K562 (cell line): ENCODE data around the gene ZNF174. TPM values are rescaled to one million over a fixed set of nuclear protein-coding genes. Genes with fewer than 3 reads are reported as not detected.

Experiments used
- ATAC-seq: fragments of 200-7000 bp; cut with Tn5 transposase; 3 replicates; pipeline ENCODE4 v1.9.1; 2020; ENCODE audit warnings: moderate library complexity
- BruUV-seq: library from RNA; stranded (reverse); fragments of 400-500 nt; replicated peaks from 2 replicates; lab custom pipeline; 2021; lab: Mats Ljungman, UMichigan
- CTCF ChIA-PET: fragments of 300-600 bp; formaldehyde crosslinking; extraction: SDS; loops from one replicate; lab custom pipeline; 2021; ENCODE audit warnings: low intra/inter-chr PET ratio; lab: Yijun Ruan, JAX
- POLR2A ChIA-PET: fragments of 300-600, 350-650 bp; sonication (Branson Sonifier 250); formaldehyde crosslinking; extraction: SDS; loops from one replicate; lab custom pipeline; 2021; ENCODE audit warnings: antibody characterized with exemption, inconsistent platforms; lab: Yijun Ruan, JAX
- DNase-seq, 4 experiments: peaks; one replicate each; pipeline versions ENCODE4 v3.0.0 to v3.0.0-alpha.2; 2011 to 2018; ENCODE audit warnings: low spot score in 3 of 4, mixed read lengths in 3 of 4; ENCODE audit errors: extremely low read depth in 1 of 4
- FAIRE-seq: peaks from 2 replicates; lab custom pipeline; 2011; peaks lifted over from hg19 to GRCh38; lab: Jason Lieb, UNC
- H2AFZ ChIP-seq: 2 replicates; pipeline ENCODE4 v1.6.0; 2011; ENCODE audit warnings: low read depth, low read length, control low read depth, inconsistent platforms
- H3K27ac ChIP-seq: fragments of 200-600 bp; 3 replicates; pipeline ENCODE4 v1.8.0; 2011; ENCODE audit warnings: low read depth, mild to moderate bottlenecking, control low read depth, inconsistent platforms, low read length, moderate library complexity, mixed read lengths; ENCODE audit errors: extremely low read depth
- H3K27me3 ChIP-seq, 2 experiments: fragments of 300-600 bp in 1 of 2; 2 replicates in 1 of 2; 3 replicates in 1 of 2; pipeline versions ENCODE4 v1.6.0 to v1.8.0; 2011; ENCODE audit warnings: inconsistent platforms in 2 of 2, low read length in 2 of 2, mild to moderate bottlenecking in 1 of 2, mixed read lengths in 1 of 2, moderate library complexity in 1 of 2; ENCODE audit not compliant: control insufficient read depth in 2 of 2, insufficient read depth in 2 of 2
- H3K36me3 ChIP-seq: fragments of 300-600 bp; 3 replicates; pipeline ENCODE4 v1.8.0; 2011; ENCODE audit warnings: mild to moderate bottlenecking, low read length, inconsistent platforms; ENCODE audit not compliant: control insufficient read depth, insufficient read depth
- H3K4me1 ChIP-seq, 2 experiments: fragments of 200-600 bp in 1 of 2; replicated peaks in 1 of 2; 2 replicates in 1 of 2; 3 replicates in 1 of 2; pipeline versions ENCODE4 v1.5.1 to v1.8.0; 2011; ENCODE audit warnings: inconsistent platforms in 2 of 2, low read length in 2 of 2, mild to moderate bottlenecking in 1 of 2, mixed read lengths in 1 of 2, moderate library complexity in 1 of 2; ENCODE audit not compliant: control insufficient read depth in 2 of 2, insufficient read depth in 2 of 2
- H3K4me2 ChIP-seq: 2 replicates; pipeline ENCODE4 v1.6.1; 2011; ENCODE audit warnings: low read length, control low read depth, inconsistent platforms, mixed read lengths; ENCODE audit not compliant: insufficient read depth
- H3K4me3 ChIP-seq: fragments of 200-600 bp; sonication (generic), shearing (Covaris generic); 2 replicates; pipeline ENCODE4 v1.5.1; 2016; ENCODE audit warnings: control low read depth, inconsistent platforms
- H3K79me2 ChIP-seq: fragments of 200-600 bp; 3 replicates; pipeline ENCODE4 v1.8.0; 2011; ENCODE audit warnings: low read length, inconsistent platforms; ENCODE audit not compliant: control insufficient read depth, insufficient read depth
- H3K9ac ChIP-seq, 2 experiments: 2 replicates each; pipeline versions ENCODE4 v1.6.0 to v1.6.1; 2011; ENCODE audit warnings: low read depth in 2 of 2, low read length in 2 of 2, control low read depth in 1 of 2, inconsistent platforms in 1 of 2, mild to moderate bottlenecking in 1 of 2, mixed read lengths in 1 of 2; ENCODE audit not compliant: insufficient read depth in 1 of 2
- H3K9me1 ChIP-seq: one replicate; pipeline ENCODE4 v1.6.0; 2011; ENCODE audit warnings: inconsistent platforms, mild to moderate bottlenecking, low read length, moderate library complexity; ENCODE audit not compliant: control insufficient read depth, insufficient read depth
- H3K9me3 ChIP-seq: replicated peaks from 2 replicates; pipeline ENCODE4 v1.5.1; 2011; ENCODE audit warnings: low read depth, low read length, inconsistent platforms; ENCODE audit not compliant: control insufficient read depth, insufficient read depth
- H4K20me1 ChIP-seq: replicated peaks from 2 replicates; pipeline ENCODE4 v1.6.1; 2011; ENCODE audit warnings: low read length, inconsistent platforms, mixed read lengths; ENCODE audit not compliant: control insufficient read depth, insufficient read depth
- EHMT2 ChIP-seq: fragments of 450-650 bp; IDR thresholded peaks from 2 replicates; pipeline ENCODE4 v1.6.1; 2018; ENCODE audit warnings: antibody characterized with exemption
- UBTF ChIP-seq, 2 experiments: IDR thresholded peaks; 2 replicates each; pipeline ENCODE4 v1.6.1; 2012; ENCODE audit warnings: improper control_type of control experiment in 2 of 2, low read depth in 2 of 2, low read length in 2 of 2, borderline replicate concordance in 1 of 2
- YY1 ChIP-seq, 3 experiments: IDR thresholded peaks; 2 replicates each; pipeline ENCODE4 v1.6.1; 2011; ENCODE audit warnings: low read length in 2 of 3, mild to moderate bottlenecking in 2 of 3, moderate library complexity in 2 of 3, borderline replicate concordance in 1 of 3, control low read depth in 1 of 3, low read depth in 1 of 3; ENCODE audit not compliant: insufficient read depth in 3 of 3, insufficient replicate concordance in 2 of 3, control insufficient read depth in 1 of 3, insufficient read length in 1 of 3; ENCODE audit errors: extremely low read depth in 1 of 3
- ZNF232 ChIP-seq: sonication (generic); formaldehyde crosslinking; IDR thresholded peaks from 2 replicates; pipeline ENCODE4 v1.8.0; 2022; ENCODE audit warnings: mild to moderate bottlenecking, missing genetic modification reagents
- WGBS: fragments of 100-300 bp; shearing (Covaris generic); methylation state at CpG from one replicate; pipeline ENCODE4 v1.1.6; 2016; ENCODE audit warnings: low coverage, mixed read lengths; ENCODE audit not compliant: insufficient coverage; ENCODE audit errors: missing lambda C conversion rate; 5-methylcytosine and 5-hydroxymethylcytosine counted together
- in situ Hi-C: fragments of 300-500 bp; cut with MboI; formaldehyde crosslinking; loops from 4 replicates; pipeline ENCODE4 v1.15.0; 2018; ENCODE audit warnings: inconsistent platforms, mixed read lengths
- intact Hi-C: fragments of 100-400 bp; cut with micrococcal nuclease; formaldehyde crosslinking; loops from 2 replicates; pipeline ENCODE4 v1.14.2; 2022
- polyA plus RNA-seq, 8 experiments: library from polyadenylated mRNA; depleted of rRNA in 4 of 8; stranded (reverse) in 5 of 8; unstranded in 3 of 8; fragments of >200 nt; fragmentation: Nextera tagmentation in 2 of 8; fragmentation: Illumina TruSeq in 1 of 8; extraction: Ambion mirVana in 2 of 8; extraction: Trizol in 1 of 8; gene quantifications; 2 replicates each; pipeline versions ENCODE4 v1.2.1 to v1.2.3, GENCODE V29; 2011 to 2014; ENCODE audit warnings: inconsistent platforms in 1 of 8, missing spikeins in 1 of 8
- total RNA-seq, 7 experiments: library from RNA; depleted of rRNA in 6 of 7; stranded (reverse); fragments of >200 nt in 6 of 7; fragmentation: Illumina TruSeq in 2 of 7; extraction: Trizol in 2 of 7; gene quantifications; 2 replicates each; pipeline versions ENCODE4 v1.2.1 to v1.2.3, GENCODE V29; 2011 to 2021; ENCODE audit warnings: low replicate concordance in 1 of 7
- TF ChIP-seq, protein P1 (sequence below), 2 experiments: IDR thresholded peaks; 2 replicates each; pipeline ENCODE4 v1.6.1; 2011; ENCODE audit warnings: borderline replicate concordance in 1 of 2, control low read depth in 1 of 2, low read depth in 1 of 2, low read length in 1 of 2, mild to moderate bottlenecking in 1 of 2, mixed read lengths in 1 of 2, moderate library complexity in 1 of 2; ENCODE audit not compliant: insufficient read depth in 1 of 2, insufficient read length in 1 of 2, poor library complexity in 1 of 2, severe bottlenecking in 1 of 2; ENCODE audit errors: extremely low read depth in 1 of 2

ZNF174 gene
- total and polyA plus RNA-seq, 9 of the 15 experiments (the other 6 are each of a cell fraction or from before 2014, with no cell fraction given), result 5.1 to 19.1 (median 12.5) TPM

DNA sequence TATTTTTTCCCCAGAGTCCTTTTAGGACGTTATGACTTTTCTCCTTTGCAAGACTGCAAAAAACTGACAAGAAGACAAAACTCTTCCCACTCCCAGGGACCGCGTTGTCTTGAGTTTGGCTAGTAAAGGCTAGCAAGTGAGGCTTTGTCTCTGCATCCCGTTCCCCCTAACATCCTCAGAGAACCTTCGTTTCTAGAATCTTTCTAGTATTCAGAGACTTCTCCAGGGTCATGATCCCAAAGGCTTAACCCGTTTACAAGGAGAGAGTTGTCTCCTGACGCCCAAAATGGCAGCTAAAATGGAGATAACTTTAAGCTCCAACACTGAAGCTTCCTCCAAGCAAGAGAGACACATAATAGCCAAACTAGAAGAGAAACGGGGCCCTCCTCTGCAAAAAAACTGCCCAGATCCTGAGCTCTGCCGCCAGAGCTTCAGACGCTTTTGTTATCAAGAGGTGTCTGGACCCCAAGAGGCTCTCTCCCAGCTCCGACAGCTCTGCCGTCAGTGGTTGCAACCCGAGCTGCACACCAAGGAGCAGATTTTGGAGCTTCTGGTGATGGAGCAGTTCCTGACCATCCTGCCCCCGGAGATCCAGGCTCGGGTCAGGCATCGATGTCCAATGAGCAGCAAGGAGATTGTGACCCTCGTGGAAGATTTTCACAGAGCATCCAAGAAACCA is 843 bp downstream of the ZNF174 start:
- Histone ChIP-seq H3K4me3 (peak overlapping the region; percentile 89), H3K79me2 (peaks cover 57% of the 10 kb centered on the region), H3K36me3 (peaks cover 51% of the 10 kb centered on the region), H3K9me3 (peaks cover 13% of the 10 kb centered on the region; the same call in 1 of the 2 replicates), H4K20me1 (no peaks in the 10 kb centered on the region), H3K9me1 (no peaks in the 10 kb centered on the region), H3K27me3 (no peaks in the 10 kb centered on the region), H2AFZ (peak overlapping the region; percentile 86), H3K4me1 (peaks cover 2 to 16% of the 10 kb centered on the region in 2 experiments; a peak in 4 of 5 replicates), H3K4me2 (peak overlapping the region; percentile 75), H3K27ac (peak overlapping the region; percentile 53), H3K9ac (peak overlapping the region; percentile 86 to 93)
- intact Hi-C loops (loop anchor here (2.0 to 10.0 kb wide), 2 partner anchors 57 to 97 kb away; partner anchors contain the start of genes TIGD7 and ZNF75A), in situ Hi-C loops (no loop called here)
- TF ChIP-seq YY1 (IDR thresholded peaks at IDR 0.05; ENCODE audit: borderline replicate concordance in 1 of 3, control insufficient read depth in 1 of 3, extremely low read depth in 1 of 3, insufficient read depth in 3 of 3, insufficient read length in 1 of 3, insufficient replicate concordance in 2 of 3, low read depth in 1 of 3, low read length in 2 of 3) (peak in 1 of 3 experiments; percentile 54), EHMT2 (0 out of 2 replicates have a peak, but pooled peaks have one; percentile 37), UBTF (IDR thresholded peaks at IDR 0.05; ENCODE audit: borderline replicate concordance in 1 of 2, low read depth in 2 of 2, low read length in 2 of 2) (peak in 1 of 2 experiments; percentile 42; a peak in 1 of 4 replicates), ZNF232 (CRISPR knock-in tag) (no peak)
- TF ChIP-seq, protein P1, sequence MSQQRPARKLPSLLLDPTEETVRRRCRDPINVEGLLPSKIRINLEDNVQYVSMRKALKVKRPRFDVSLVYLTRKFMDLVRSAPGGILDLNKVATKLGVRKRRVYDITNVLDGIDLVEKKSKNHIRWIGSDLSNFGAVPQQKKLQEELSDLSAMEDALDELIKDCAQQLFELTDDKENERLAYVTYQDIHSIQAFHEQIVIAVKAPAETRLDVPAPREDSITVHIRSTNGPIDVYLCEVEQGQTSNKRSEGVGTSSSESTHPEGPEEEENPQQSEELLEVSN (IDR thresholded peaks at IDR 0.05; ENCODE audit: borderline replicate concordance in 1 of 2, extremely low read depth in 1 of 2, insufficient read depth in 1 of 2, insufficient read length in 1 of 2, low read depth in 1 of 2, low read length in 1 of 2, poor library complexity in 1 of 2, severe bottlenecking in 1 of 2), result peak in 1 of 2 experiments; percentile 9
- no peak for ATAC-seq
- FAIRE-seq, result no peak
- BruUV-seq, result TSS peak; percentile 60
- peak; percentile 50 to 68 (median 52) for DNase-seq
- CTCF ChIA-PET, result no interaction called here
- POLR2A ChIA-PET, result interaction anchor here (0.6 to 2.5 kb wide), 9 partner anchors 8 to 118 kb away, joined by 3 to 15 read pairs (median 5); partner anchors contain the start of genes TIGD7, ZNF263 and ZNF75A
- WGBS, result 8% methylated on average over 17 of the region's 17 CpGs
